G401 (cell line): Measurements from ENCODE around the gene CEBPE. TPM values are rescaled to one million over a fixed set of nuclear protein-coding genes. Genes with fewer than 3 reads are reported as not detected.
"Not testable (repeated sequence)": the region's sequence is repeated elsewhere in the genome, so short reads cannot be mapped to it uniquely, and the experiment has no call there.

Source experiments
- DNase-seq: peaks from one replicate; pipeline ENCODE4 v3.0.0-alpha.2; 2015; ENCODE audit warnings: low spot score
- in situ Hi-C: cut with HindIII; loops from 2 replicates; pipeline ENCODE4 v1.10.0; 2016; ENCODE audit warnings: low sequenced_read_pairs, mixed read lengths
- total RNA-seq: library from RNA; depleted of rRNA; stranded (reverse); fragments of >200 nt; shearing (Covaris generic); gene quantifications from 2 replicates; pipeline ENCODE4 v1.2.3, GENCODE V29; 2014

CEBPE gene
- total RNA-seq, 1 experiment from 2014 or later: not detected

DNA sequence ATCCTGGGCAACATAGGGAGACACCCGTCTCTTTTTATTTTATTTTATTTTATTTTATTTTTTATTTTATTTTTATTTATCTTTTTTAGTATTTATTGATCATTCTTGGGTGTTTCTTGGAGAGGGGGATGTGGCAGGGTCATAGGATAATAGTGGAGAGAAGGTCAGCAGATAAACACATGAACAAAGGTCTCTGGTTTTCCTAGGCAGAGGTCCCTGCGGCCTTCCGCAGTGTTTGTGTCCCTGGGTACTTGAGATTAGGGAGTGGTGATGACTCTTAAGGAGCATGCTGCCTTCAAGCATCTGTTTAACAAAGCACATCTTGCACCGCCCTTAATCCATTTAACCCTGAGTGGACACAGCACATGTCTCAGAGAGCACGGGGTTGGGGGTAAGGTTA is 11.4 kb downstream of the CEBPE start:
- in situ Hi-C loops, DNase-seq: not testable (repeated sequence)

DNA sequence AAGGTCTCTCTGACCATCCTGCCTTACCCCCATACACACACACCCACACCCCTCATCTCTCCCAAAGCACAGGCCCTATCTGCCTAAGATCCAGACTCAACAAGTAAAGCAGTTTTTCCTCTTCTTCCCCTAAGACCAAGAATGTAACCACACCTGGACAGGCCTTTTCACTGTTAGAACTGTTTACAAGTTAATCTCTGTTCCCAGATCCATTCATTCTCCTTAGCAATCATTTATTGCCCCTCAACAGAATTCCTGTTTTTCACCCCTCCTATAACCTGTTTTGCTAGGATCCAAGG is 12.4 kb downstream of the CEBPE start:
- no peak for DNase-seq
- in situ Hi-C loops: no loop called here

DNA sequence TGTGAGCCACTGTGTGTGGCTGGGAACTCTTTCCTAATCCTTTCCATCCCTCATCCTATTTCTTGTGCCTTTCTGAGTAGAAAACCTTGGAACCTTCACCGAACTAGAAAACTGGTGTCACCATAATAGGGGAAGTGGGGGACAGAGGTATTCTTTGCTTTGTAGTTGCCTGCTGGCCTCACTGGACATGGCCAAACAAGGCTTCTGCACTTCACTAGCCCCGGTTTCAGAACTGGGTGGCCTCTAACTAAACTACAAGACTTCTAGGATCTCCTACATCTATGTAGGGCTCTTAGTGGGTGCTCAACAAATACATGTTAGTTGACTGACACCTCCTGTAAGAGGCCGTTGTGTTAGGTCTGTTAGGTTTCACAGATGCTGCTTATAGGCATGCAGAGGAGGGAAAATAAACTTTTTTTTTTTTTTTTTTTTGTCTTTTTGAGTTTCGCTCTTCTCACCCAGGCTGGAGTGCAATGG is 13.7 kb downstream of the CEBPE start:
- in situ Hi-C loops: no loop called here
- no peak for DNase-seq

DNA sequence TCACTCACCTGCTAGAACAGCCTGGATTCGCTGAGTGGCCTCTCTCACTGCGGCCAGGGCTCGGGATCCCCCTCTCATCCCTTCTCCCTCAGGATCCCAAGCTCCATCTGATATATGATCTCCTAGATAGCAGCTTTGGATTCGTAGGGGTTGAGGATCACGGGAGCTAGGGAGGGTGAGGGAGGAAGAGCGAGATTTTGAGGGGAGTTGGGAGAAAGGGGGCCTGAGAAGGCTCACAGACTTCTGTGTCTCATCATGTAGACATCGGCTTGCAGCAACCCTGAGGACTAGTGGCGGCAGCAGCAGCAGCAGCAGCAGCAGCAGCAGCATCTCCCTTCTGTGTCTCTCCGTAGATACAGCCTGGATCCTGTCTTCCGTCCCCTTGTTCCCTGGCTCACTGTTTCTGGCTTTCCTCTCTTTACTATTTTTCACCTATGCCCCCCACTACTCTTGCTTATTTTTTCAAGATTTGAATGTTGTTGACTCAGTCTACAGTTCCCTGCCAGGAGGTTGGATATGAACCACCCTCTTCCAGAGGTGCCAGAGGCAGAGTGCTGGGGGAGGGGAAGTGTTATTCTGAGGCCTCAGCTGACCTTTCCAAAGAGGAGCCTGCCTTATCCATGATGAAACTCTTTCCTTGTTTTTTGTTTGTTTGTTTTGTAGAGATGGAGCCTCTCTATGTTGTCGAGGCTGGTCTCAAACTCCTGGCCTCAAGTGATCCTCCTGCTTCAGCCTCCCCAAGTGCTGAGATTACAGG is 14.3 kb downstream of the CEBPE start, which contains the start of gene CIROP:
CIROP (minus strand) TSS at position 399 of the 757 bp plus-strand sequence; CDS start at position 330, 69 bp downstream.
- in situ Hi-C loops: no loop called here
- DNase-seq: no peak

DNA sequence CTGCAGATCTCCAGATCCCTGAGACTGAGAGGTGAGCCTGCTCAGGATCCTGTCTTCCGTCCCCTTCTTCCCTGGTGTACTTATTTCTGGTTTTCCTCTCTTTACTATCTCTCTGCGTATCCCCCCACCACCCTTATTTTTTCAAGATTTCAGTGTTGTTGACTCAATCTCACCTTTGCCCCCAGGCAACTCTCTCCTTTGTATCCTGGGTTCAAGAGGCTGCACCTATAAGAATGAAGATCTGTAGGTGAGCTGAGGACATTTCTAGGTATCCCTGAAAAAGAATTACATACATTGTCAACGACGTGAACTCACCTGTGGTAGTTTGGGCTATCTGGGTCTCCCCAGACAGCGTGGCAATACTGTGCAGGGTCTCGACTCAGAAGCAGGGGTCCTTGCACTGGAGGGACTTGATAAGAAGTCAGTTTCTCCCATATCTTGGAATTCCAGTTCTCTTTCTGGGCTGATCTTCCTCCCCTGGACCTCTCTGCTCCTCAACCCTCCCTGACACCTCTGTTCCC is 14.9 kb downstream of the CEBPE start:
- in situ Hi-C loops: no loop called here

DNA sequence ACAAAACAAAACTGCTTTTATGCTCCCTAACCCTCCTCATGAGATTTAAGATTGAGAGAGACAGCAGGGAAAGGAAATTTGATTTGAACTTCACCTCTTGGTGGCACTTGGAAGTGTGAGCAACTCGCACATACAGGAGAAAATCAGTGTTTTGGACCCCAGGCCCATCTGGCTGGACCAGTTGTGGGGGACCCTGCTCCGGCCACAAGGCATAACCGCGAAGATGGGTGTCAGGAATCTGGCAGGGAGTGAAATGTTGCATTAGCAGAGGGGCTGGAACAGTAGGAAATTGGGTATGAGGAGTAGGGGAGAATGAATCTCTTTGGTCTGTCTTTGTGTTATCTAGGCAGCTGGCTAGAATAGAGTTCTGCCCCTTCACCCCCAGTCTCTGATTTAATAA is 15.5 kb downstream of the CEBPE start:
- in situ Hi-C loops: no loop called here
- DNase-seq: no peak

More for the DNA sequence above, 14.9 kb downstream of the CEBPE start:
- no peak for DNase-seq

DNA sequence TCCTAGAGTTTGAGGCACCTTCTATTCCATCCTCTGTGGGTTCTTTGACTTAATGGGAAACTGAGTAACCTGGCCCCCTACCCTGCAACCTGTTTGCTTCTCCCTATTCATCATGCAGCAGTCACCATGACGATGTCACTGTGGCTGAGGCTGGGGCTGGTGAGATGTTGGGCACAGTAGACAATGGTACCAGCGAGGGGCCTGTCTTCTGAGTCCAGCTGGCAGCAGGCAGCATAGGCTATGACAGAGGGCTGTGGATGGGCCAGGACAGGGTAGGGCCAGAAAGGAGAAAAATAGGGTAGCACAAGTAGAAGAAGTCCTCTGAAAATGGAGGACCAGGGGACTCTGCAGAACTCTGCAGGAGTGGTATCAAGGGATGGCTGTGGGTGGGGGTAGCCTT is 16.3 kb downstream of the CEBPE start:
- no peak for DNase-seq
- in situ Hi-C loops: no loop called here

DNA sequence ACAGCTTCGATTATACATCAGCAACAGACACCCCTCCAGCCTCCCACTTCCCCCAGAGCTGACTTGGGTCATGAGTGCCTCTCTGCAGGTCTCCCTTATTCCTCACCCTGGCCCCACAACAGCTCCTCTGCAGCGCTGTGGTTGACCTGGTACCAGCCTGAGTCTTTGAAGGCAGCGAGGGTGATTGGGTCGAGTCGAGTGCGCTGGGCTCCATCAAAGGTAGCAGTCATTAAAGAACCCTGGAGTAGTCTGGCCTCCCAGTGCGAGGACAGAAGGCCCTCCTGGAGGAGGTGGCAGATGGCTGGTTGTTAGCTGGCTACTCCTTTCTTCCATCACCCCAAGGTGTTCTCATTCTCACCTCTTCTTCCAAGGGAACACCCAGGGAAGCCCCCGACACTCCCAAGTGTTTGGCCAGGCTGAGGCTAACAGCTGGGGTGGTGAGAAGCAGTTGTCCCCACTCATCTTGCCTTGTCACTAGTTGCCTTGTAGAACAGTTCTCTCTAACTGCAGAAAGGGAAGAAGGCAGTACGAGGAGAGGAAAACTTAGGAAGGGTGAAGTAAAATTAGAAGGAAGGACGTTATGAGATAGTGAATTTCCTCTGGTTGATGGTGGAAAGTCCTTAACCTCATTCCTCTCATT is 16.9 kb downstream of the CEBPE start:
- DNase-seq: no peak
- in situ Hi-C loops: no loop called here

DNA sequence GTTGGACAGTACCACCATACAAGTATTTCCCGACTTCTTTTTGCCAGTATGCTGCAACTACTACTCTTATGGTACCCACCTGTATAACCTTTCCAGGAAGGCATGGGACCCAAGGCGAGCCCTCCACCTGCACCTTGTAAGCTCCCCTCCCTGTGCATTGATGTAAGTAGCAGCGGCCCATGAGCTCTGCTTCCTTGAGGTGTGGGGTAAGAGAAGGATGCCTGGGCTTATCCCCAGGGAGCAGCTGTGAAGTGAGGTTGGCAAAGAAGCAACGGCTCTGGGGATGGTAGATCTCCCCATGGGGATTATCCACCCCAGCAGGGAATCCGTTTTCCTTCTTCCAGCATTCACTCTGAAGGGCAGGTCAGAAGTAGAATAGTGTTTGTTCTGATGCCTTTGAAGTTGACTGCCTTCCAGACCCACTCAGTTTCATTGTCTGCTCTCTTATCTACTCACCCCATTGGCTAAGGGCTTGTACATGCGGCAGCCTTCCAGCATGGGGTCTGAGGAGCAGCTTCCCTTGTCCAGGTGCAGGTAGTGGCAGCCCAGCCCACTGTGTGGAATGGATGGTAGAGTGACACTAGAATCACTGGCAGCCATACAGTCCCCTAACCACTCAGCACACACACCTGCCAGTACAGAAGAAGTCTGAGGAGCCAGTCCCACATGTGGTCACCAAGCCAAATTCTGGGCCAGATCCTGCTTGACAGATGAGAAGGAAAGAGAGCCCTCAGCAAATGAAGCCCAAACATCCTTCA is 17.7 kb downstream of the CEBPE start:
- in situ Hi-C loops: no loop called here
- DNase-seq: no peak

DNA sequence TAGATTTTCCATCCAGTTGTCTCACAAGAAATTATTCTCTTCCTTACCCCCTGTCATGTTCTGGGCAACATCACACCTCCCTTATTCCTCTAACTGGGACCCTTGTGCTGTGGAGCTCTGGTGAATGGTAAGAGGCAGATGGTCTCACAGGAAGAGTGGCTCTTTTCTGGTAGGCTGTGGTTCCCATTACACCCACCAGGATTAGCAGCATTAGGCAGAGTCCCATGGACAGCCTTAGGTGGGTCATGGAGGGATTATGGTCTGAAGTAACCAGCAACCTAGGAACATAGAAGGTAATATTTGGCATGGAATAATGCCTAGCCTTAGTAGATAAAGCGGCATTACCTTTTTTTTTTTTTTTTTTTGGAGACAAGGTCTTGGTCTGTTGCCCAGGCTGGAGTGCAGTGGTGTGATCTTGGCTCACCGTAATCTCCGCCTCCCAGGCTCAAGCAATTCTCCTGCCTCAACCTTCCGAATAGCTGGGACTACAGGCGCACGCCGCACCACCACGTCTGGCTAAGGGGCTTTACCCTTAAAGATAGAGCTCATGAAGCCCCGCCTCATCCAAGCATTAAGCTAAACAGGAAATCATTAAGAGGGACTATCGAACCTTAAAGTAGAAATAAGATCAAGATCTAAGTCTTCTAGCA is 19.7 kb downstream of the CEBPE start:
- no peak for DNase-seq
- in situ Hi-C loops: no loop called here

DNA sequence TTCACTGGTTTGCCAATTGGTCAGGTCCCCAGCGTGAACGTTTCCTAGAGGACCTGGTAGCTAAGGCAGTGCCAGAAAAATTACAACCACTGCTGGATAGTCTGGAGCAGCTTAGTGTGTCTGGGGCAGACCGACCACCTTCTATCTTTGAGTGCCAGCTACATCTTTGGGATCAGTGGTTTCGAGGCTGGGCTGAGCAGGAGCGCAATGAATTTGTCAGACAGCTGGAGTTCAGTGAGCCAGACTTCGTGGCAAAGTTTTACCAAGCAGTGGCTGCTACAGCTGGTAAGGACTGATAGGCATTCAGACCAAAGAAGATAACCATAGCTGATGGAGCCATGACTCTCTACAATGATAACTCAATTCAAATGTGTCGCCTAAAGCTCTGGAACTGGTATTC is 21.3 kb downstream of the CEBPE start:
- in situ Hi-C loops: no loop called here
- no peak for DNase-seq

DNA sequence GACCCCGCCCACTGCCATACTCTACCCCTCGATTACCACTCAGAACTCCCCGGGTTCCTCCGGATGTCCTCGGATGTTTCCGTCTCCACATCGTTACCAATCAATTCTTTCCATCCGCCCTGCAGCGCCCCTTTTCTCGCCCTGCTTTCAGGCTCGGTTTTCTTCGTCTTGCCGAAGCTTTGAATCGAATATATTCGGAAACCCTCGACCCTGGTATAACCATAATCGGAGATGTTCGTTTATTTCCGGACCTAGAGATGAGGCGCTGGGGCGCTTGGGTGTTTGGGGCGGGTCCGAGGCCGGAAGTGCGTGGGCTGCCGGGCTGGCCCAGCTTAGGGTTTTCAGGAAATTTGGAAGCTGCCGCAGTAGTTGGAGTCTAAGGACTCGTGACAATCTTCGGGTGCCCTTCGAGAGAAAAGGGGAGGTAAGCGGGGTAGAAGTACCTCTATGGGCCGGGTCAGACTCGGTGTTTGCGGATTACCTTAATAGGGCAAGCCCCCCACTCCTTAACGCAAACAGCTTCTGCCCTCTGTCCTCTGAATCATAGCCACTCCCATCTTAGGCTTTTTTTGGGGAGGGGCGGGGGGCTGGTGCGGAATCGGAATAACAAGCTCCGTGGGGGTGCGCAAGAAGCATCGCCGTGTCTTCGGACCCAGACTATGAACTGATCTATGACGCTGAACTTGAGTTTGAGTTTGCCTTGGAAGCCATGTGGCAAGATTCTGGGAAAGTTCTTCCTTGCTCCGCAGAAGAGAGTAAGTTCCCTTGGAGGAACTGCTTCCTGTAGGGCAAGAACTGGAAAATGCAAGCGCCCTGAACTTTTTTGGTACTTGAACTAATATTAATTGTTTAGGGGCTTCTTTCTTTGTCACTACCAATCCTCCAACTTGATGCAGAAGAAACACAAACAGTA is 23.6 kb downstream of the CEBPE start, which contains the start of gene C14orf119:
C14orf119 (plus strand) TSS at position 310 of the 913 bp plus-strand sequence. CDS start 2,154 bp downstream, outside the sequence.
- in situ Hi-C loops: no loop called here
- DNase-seq: peak; percentile 99

DNA sequence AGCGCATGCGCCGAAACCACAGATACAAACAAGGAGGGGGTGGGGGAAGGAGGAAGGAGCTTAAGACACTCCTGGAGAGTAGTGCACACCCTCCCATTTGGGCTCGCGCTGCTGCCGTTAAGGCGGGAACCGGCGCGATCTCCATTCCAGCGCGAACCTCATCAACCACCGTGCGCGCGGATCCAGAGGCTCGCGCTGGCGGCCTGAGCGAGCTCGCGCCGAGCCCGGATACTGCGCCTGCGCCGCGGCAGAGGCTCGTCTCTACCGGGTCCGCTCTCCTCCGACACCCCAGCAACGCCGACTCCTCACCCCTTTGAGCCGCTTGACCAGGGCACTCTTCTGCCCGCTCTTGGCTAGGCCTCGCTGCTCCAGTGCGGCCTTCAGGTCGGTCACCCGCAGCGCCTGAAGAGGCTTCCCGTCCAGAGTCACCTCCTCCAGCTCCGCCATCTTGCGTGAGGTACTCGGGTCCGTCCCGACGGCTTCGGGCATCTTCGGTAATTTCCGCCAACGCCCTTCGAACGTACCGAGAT is 24.3 kb downstream of the CEBPE start, which contains the start of gene ACIN1:
ACIN1 (minus strand) TSS at position 471 of the 530 bp plus-strand sequence; CDS start at position 447, 24 bp downstream.
- in situ Hi-C loops: no loop called here
- peak; percentile 91 for DNase-seq

DNA sequence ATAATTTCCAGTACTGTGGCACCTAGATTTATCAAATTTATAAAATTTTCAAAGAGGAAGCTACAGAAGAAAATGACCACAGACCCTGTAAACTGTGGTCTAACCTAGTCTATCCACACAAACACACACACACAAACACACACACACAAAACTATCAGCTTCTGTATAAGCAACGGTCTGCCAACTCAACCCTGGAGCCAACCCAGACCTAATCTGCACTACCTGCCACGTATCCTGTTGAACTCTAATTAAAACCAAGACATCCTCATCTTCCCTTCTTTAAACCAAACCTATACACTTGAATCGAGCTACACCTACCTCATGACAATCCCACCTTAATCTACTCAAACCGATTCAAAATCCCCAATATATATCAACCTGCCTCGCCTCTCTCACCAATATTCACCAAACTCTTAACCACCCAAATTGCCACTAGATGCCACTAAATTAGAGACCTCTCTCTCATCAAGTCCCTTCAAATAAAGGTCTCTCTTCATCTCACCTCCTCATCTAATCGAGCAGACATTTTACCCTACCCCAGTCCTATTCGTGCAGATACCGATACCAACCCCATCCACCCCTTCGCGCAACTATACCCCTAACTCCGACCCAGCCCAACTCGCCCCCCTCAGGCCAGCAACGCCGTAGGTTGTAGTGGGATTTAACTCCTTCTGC is 24.9 kb downstream of the CEBPE start:
- in situ Hi-C loops: no loop called here
- DNase-seq: no peak

DNA sequence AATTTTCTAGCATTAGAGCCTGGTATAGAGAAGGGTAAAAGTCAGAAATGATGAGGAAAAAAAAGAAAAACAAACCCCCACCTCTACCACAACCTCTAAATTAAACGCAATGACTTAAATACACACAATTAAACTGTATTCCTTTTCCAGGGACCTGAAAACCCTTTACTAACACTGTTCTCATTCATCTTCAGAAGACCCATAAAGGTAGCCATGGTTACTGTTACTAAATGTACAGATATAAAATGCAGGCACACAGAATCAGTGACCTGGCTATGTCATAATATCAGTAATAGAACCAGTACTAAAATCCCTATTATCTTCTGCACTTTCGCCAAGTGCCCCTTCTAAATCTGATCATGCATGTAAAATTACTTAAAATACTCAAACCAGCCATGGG is 25.5 kb downstream of the CEBPE start:
- in situ Hi-C loops: no loop called here
- no peak for DNase-seq

DNA sequence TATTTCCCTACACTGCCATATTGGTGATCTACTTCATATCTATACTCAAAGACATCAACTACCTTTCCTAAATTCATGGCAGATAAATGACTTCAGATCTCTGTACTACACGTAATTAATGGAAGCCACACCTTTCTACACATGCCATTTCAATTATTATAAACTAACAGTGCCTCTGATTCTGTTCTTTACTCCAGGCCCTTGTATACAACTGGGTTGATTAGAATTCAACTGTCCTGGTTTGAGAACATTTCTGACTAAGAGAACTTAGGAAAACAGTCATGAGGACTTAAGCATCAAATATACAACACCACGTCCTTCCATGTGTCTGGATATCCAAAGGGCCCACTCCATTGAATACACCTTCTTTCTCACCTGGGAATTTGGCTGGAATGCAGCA is 26.0 kb downstream of the CEBPE start:
- no peak for DNase-seq

More for the DNA sequence above, 26.0 kb downstream of the CEBPE start:
- in situ Hi-C loops: no loop called here
